NCI-H82 (cell line): Measurements from ENCODE around the gene SEH1L.
"Not testable (repeated sequence)": the region's sequence is repeated elsewhere in the genome, so short reads cannot be mapped to it uniquely, and the experiment has no call there.

Experiments
- DNase-seq: peaks from one replicate; lab custom pipeline; 2025; lab: John Stamatoyannopoulos, UW

The SEH1L gene

GRCh38 chr18:12947285-12948049, at the start of gene SEH1L:
SEH1L (plus strand) TSS chr18:12948011; CDS start chr18:12948122, 111 bp downstream.
- DNase-seq = peak; percentile 99

- DNase-seq = not testable (repeated sequence)
Measured at GRCh38 chr18:12901208-12901607, 46.6 kb upstream of the SEH1L start.

GRCh38 chr18:12904012-12904516, 43.7 kb upstream of the SEH1L start:
- no peak for DNase-seq

- no peak for DNase-seq
Measured at GRCh38 chr18:12906119-12906518, 41.7 kb upstream of the SEH1L start.

- no peak for DNase-seq
Measured at GRCh38 chr18:12906773-12907172, 41.0 kb upstream of the SEH1L start.

- DNase-seq = no peak
Measured at GRCh38 chr18:12907258-12907925, 40.4 kb upstream of the SEH1L start.

GRCh38 chr18:12908706-12909105, 39.1 kb upstream of the SEH1L start:
- DNase-seq = peak; percentile 16

GRCh38 chr18:12911025-12911928, 36.5 kb upstream of the SEH1L start:
- DNase-seq = no peak

- no peak for DNase-seq
Measured at GRCh38 chr18:12911929-12912703, 35.7 kb upstream of the SEH1L start.

- DNase-seq = no peak
Measured at GRCh38 chr18:12921178-12921577, 26.6 kb upstream of the SEH1L start.

- DNase-seq = no peak
Measured at GRCh38 chr18:12922266-12922665, 25.5 kb upstream of the SEH1L start.

- no peak for DNase-seq
Measured at GRCh38 chr18:12924616-12925015, 23.2 kb upstream of the SEH1L start.

- no peak for DNase-seq
Measured at GRCh38 chr18:12928206-12928605, 19.6 kb upstream of the SEH1L start.

GRCh38 chr18:12928641-12929040, 19.2 kb upstream of the SEH1L start:
- no peak for DNase-seq

- DNase-seq = no peak
Measured at GRCh38 chr18:12929477-12930083, 18.2 kb upstream of the SEH1L start.

- no peak for DNase-seq
Measured at GRCh38 chr18:12930376-12930775, 17.4 kb upstream of the SEH1L start.

- no peak for DNase-seq
Measured at GRCh38 chr18:12930908-12931307, 16.9 kb upstream of the SEH1L start.

GRCh38 chr18:12933327-12933726, 14.5 kb upstream of the SEH1L start:
- no peak for DNase-seq

- DNase-seq = peak; percentile 91
Measured at GRCh38 chr18:12934454-12935071, 13.2 kb upstream of the SEH1L start.

GRCh38 chr18:12939162-12939561, 8.6 kb upstream of the SEH1L start:
- no peak for DNase-seq

- DNase-seq = no peak
Measured at GRCh38 chr18:12943215-12943614, 4.6 kb upstream of the SEH1L start.
